GM12892 (cell line): Measurements from ENCODE around the gene CNGA2.

ENCODE experiments used
- POLR2A ChIP-seq: IDR thresholded peaks from 2 replicates; pipeline ENCODE4 v1.6.1; 2011; ENCODE audit warnings: low read depth, low read length, control low read depth
- POLR2AphosphoS5 ChIP-seq: IDR thresholded peaks from 2 replicates; pipeline ENCODE4 v1.6.1; 2011; ENCODE audit warnings: low read depth, low read length, control low read depth

- TF ChIP-seq POLR2A: no peak
- TF ChIP-seq POLR2AphosphoS5: no peak
Measured at GRCh38 chrX:151694121-151694520, 40.4 kb upstream of the CNGA2 start.
